B cell (primary cell): ENCODE measurements around the gene TMEM205. TPM values are rescaled to one million over a fixed set of nuclear protein-coding genes. Genes with fewer than 3 reads are reported as not detected.

Source experiments
- ATAC-seq: fragments of 200-7000 bp; cut with Tn5 transposase; one replicate; pipeline ENCODE4 v1.10.0; 2021; ENCODE audit warnings: low read depth, mild to moderate bottlenecking, moderate number of reproducible peaks, moderate library complexity
- CTCF ChIA-PET: fragments of 350-600 bp; sonication (Branson Sonifier 250); formaldehyde crosslinking; loops from one replicate; lab custom pipeline; 2021; ENCODE audit warnings: antibody characterized with exemption, inconsistent platforms; lab: Charles Lee
- POLR2A ChIA-PET: fragments of 350-600 bp; sonication (Branson Sonifier 250); formaldehyde crosslinking; loops from one replicate; lab custom pipeline; 2021; ENCODE audit warnings: antibody characterized with exemption; lab: Charles Lee
- DNase-seq: peaks from one replicate; pipeline ENCODE4 v3.0.0; 2013
- H2AFZ ChIP-seq: 2 replicates; pipeline ENCODE4 v1.6.1; 2012; ENCODE audit warnings: mild to moderate bottlenecking, low read depth, low read length; ENCODE audit not compliant: insufficient read depth, poor library complexity, severe bottlenecking
- H3K27ac ChIP-seq, 2 donors: 1 replicate in 1 of 2; 2 replicates in 1 of 2; pipeline ENCODE4 v1.5.1; 2012 to 2013; ENCODE audit warnings: low read length in 2 of 2, mild to moderate bottlenecking in 2 of 2, moderate library complexity in 1 of 2
- H3K27me3 ChIP-seq, 4 experiments: fragments of 200-600 bp in 1 of 4; sonication (generic) in 1 of 4; replicated peaks in 1 of 4; 1 replicate in 2 of 4; 2 replicates in 2 of 4; pipeline versions ENCODE4 v1.6.1 to v1.7.0; 2013 to 2016; ENCODE audit warnings: low read length in 3 of 4, mild to moderate bottlenecking in 2 of 4, mixed read lengths in 1 of 4, moderate library complexity in 1 of 4; ENCODE audit not compliant: insufficient read depth in 4 of 4, control insufficient read depth in 3 of 4; ENCODE audit errors: control extremely low read depth in 1 of 4
- H3K36me3 ChIP-seq, 2 experiments: replicated peaks in 1 of 2; 1 replicate in 1 of 2; 2 replicates in 1 of 2; pipeline versions ENCODE4 v1.6.1 to v1.7.1; 2013; ENCODE audit warnings: low read length in 1 of 2; ENCODE audit not compliant: insufficient read depth in 2 of 2, control insufficient read depth in 1 of 2; ENCODE audit errors: control extremely low read depth in 1 of 2, extremely low read depth in 1 of 2
- H3K4me1 ChIP-seq, 2 donors: fragments of 200-600 bp in 1 of 2; sonication (generic) in 1 of 2; 1 replicate in 1 of 2; 2 replicates in 1 of 2; pipeline versions ENCODE4 v1.5.1 to v1.6.1; 2013 to 2017; ENCODE audit warnings: low read length in 2 of 2; ENCODE audit not compliant: control insufficient read depth in 2 of 2, insufficient read depth in 2 of 2
- H3K4me2 ChIP-seq: replicated peaks from 2 replicates; pipeline ENCODE3; 2012; ENCODE audit warnings: mild to moderate bottlenecking, low read depth, low read length; ENCODE audit not compliant: poor library complexity, severe bottlenecking
- H3K4me3 ChIP-seq, 5 experiments: fragments of 200-600 bp in 1 of 5; sonication (generic) in 1 of 5; 1 replicate in 3 of 5; 2 replicates in 2 of 5; pipeline versions ENCODE4 v1.5.1 to v1.7.0; 2011 to 2016; ENCODE audit warnings: low read length in 4 of 5, mild to moderate bottlenecking in 4 of 5, low read depth in 2 of 5, control low read depth in 1 of 5, moderate library complexity in 1 of 5; ENCODE audit not compliant: insufficient read depth in 1 of 5; ENCODE audit errors: control extremely low read depth in 1 of 5, extremely low read depth in 1 of 5
- H3K79me2 ChIP-seq: fragments of 200-600 bp; sonication (generic); one replicate; pipeline ENCODE4 v1.6.0; 2016; ENCODE audit warnings: low read length; ENCODE audit not compliant: control insufficient read depth, insufficient read depth
- H3K9ac ChIP-seq: fragments of 200-600 bp; sonication (generic); 2 replicates; pipeline ENCODE4 v1.6.1; 2017; ENCODE audit warnings: mild to moderate bottlenecking, low read length, moderate library complexity
- H3K9me3 ChIP-seq, 3 donors: one replicate each; pipeline versions ENCODE4 v1.6.1 to v1.7.1; 2013; ENCODE audit warnings: low read length in 2 of 3; ENCODE audit not compliant: control insufficient read depth in 2 of 3, insufficient read depth in 1 of 3; ENCODE audit errors: control extremely low read depth in 1 of 3
- H4K20me1 ChIP-seq: 2 replicates; pipeline ENCODE4 v1.6.0; 2012; ENCODE audit warnings: mild to moderate bottlenecking, low read length; ENCODE audit not compliant: insufficient read depth, control insufficient read depth, poor library complexity, severe bottlenecking
- H3K27ac Mint-ChIP-seq: one replicate; pipeline ENCODE4 v1.8.0; 2021; ENCODE audit warnings: mixed read lengths
- H3K27me3 Mint-ChIP-seq: one replicate; pipeline ENCODE4 v1.8.0; 2021; ENCODE audit warnings: mixed read lengths
- H3K4me1 Mint-ChIP-seq: one replicate; pipeline ENCODE4 v1.8.0; 2021; ENCODE audit warnings: mixed read lengths
- H3K4me3 Mint-ChIP-seq: one replicate; pipeline ENCODE4 v1.8.0; 2021; ENCODE audit warnings: mixed read lengths
- H3K9me3 Mint-ChIP-seq: one replicate; pipeline ENCODE4 v1.8.0; 2022; ENCODE audit warnings: mixed read lengths; ENCODE audit not compliant: insufficient read depth
- EZH2 ChIP-seq: IDR thresholded peaks from 2 replicates; pipeline ENCODE4 v1.6.1; 2012; ENCODE audit warnings: borderline replicate concordance, low read depth, mild to moderate bottlenecking, moderate library complexity, low read length; ENCODE audit not compliant: insufficient read depth, poor library complexity, severe bottlenecking
- WGBS: methylation state at CpG from one replicate; pipeline ENCODE4 v1.1.5; 2013; ENCODE audit warnings: missing lambda C conversion rate; ENCODE audit not compliant: insufficient coverage; 5-methylcytosine and 5-hydroxymethylcytosine counted together
- intact Hi-C: fragments of 100-400 bp; cut with micrococcal nuclease; formaldehyde crosslinking; loops from one replicate; pipeline ENCODE4 v1.10.0; 2022
- polyA plus RNA-seq: library from polyadenylated mRNA; depleted of rRNA; stranded (reverse); fragments of >200 nt; gene quantifications from 2 replicates; pipeline ENCODE4 v1.2.3, GENCODE V29; 2012
- total RNA-seq, 2 donors: library from RNA; stranded (reverse); fragments of 120-200 nt in 1 of 2; gene quantifications; 1 replicate in 1 of 2; 2 replicates in 1 of 2; pipeline versions ENCODE4 v1.2.3 to v1.2.4, GENCODE V29; 2013 to 2022
- TF ChIP-seq, protein P1 (sequence below): fragments of 200-600 bp; IDR thresholded peaks from one replicate; pipeline ENCODE4 v1.8.0; 2022; ENCODE audit warnings: antibody characterized with exemption, mild to moderate bottlenecking

The TMEM205 gene
- total and polyA plus RNA-seq, 2 donors (not counting 1 experiment from before 2014, with no cell fraction given), result 48.5 to 152 TPM

DNA sequence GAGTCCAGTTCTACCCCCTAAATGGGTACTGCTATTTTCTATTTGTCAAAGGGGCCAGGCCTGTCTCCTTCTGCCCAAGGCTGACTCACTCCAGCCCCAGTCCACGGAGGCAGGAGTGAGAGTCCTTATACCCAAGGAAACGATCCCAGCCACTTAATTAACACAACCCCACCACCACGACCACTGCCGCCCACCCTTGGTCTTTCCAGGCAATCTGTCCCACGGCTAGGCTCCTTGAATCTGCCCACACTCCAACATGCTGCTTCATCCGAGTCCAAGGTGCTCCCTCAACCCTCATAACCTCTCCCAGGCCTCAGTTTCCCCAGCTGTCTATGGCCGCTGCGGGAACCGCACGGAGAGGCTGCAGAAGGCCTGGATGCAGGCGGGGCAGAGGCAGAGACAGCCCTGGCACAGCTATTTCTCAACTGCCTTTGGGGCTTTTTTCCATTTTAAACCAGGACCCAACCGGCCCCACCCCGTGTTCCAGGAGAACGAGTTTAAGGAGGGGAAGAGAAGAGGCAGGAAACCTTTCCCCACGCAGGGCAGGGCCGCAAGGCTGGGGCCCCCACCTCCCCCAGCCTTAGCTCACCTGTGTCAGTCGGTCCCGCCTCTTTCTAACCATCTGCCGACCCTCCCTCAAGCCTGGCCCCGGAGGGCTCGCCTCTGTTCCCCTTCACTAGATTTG lies 7.4 kb downstream of the TMEM205 start:
- peak overlapping the region; percentile 81 for H3K4me3 Mint-ChIP-seq
- Histone ChIP-seq H3K9me3 (peaks cover 0 to 13% (median 0%) of the 10 kb centered on the region in 3 donors), H3K9ac (peak overlapping the region; percentile 67), H3K4me1 (peaks cover 10 to 16% of the 10 kb centered on the region in 2 donors), H3K36me3 (peaks cover 8 to 12% of the 10 kb centered on the region in 2 experiments), H3K4me3 (peak overlapping the region; percentile 51 to 65 (median 58)), H4K20me1 (no peaks in the 10 kb centered on the region), H3K4me2 (peak overlapping the region; percentile 95), H3K27ac (peak overlapping the region in 1 of 2 donors; percentile 15), H3K27me3 (no peaks in the 10 kb centered on the region), H3K79me2 (no peaks in the 10 kb centered on the region), H2AFZ (peak overlapping the region; percentile 85)
- peak overlapping the region; percentile 61 for H3K27ac Mint-ChIP-seq
- H3K9me3 Mint-ChIP-seq, result no peaks in the 10 kb centered on the region
- DNase-seq (peak; percentile 13), ATAC-seq (no peak)
- H3K4me1 Mint-ChIP-seq, result peaks cover 23% of the 10 kb centered on the region
- POLR2A ChIA-PET, result interaction anchor here (1.6 to 2.2 kb wide), 2 partner anchors 35 to 37 kb away, joined by 4 to 8 read pairs; partner anchors contain the start of gene SWSAP1
- H3K27me3 Mint-ChIP-seq, result no peaks in the 10 kb centered on the region
- TF ChIP-seq, protein P1, sequence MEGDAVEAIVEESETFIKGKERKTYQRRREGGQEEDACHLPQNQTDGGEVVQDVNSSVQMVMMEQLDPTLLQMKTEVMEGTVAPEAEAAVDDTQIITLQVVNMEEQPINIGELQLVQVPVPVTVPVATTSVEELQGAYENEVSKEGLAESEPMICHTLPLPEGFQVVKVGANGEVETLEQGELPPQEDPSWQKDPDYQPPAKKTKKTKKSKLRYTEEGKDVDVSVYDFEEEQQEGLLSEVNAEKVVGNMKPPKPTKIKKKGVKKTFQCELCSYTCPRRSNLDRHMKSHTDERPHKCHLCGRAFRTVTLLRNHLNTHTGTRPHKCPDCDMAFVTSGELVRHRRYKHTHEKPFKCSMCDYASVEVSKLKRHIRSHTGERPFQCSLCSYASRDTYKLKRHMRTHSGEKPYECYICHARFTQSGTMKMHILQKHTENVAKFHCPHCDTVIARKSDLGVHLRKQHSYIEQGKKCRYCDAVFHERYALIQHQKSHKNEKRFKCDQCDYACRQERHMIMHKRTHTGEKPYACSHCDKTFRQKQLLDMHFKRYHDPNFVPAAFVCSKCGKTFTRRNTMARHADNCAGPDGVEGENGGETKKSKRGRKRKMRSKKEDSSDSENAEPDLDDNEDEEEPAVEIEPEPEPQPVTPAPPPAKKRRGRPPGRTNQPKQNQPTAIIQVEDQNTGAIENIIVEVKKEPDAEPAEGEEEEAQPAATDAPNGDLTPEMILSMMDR, result no peak
- TF ChIP-seq EZH2, result no peak
- intact Hi-C loops, result no loop called here
- 47% methylated on average over 18 of the region's 21 CpGs for WGBS
- CTCF ChIA-PET, result interaction anchor here (2.0 kb wide), 1 partner anchor 42 kb away, joined by 10 read pairs; no protein-coding TSS in a partner anchor

GRCh38 chr19:11338121-11338520 lies 7.9 kb downstream of the TMEM205 start:
- Mint-ChIP-seq H3K27me3 (no peaks in the 10 kb centered on the region), H3K9me3 (no peaks in the 10 kb centered on the region), H3K4me3 (peak overlapping the region; percentile 16), H3K4me1 (peaks cover 23% of the 10 kb centered on the region), H3K27ac (no peak overlapping the region)
- Histone ChIP-seq H3K9me3 (peaks cover 0 to 13% (median 0%) of the 10 kb centered on the region in 3 donors), H3K36me3 (peaks cover 8 to 12% of the 10 kb centered on the region in 2 experiments), H4K20me1 (no peaks in the 10 kb centered on the region), H3K4me2 (no peak overlapping the region), H3K27ac (no peak overlapping the region), H3K79me2 (no peaks in the 10 kb centered on the region), H3K4me3 (peak overlapping the region in 1 of 5 experiments; percentile 21), H3K27me3 (no peaks in the 10 kb centered on the region), H2AFZ (no peak overlapping the region), H3K9ac (no peak overlapping the region), H3K4me1 (peaks cover 10 to 16% of the 10 kb centered on the region in 2 donors)
- TF ChIP-seq, protein P1, result no peak
- TF ChIP-seq EZH2, result no peak
- ChIA-PET CTCF (no interaction called here), POLR2A (interaction anchor here (2.2 kb wide), 1 partner anchor 37 kb away, joined by 8 read pairs; no protein-coding TSS in a partner anchor)
- intact Hi-C loops, result no loop called here
- DNase-seq, result no peak
- no peak for ATAC-seq
- WGBS, result 100% methylated on average over 1 of the region's 7 CpGs
